ENCODE measurements around the gene SH2D4B.

GRCh38 chr10:80685355-80685754 lies 147.7 kb downstream of the SH2D4B start:
- TF ChIP-seq, protein P1, sequence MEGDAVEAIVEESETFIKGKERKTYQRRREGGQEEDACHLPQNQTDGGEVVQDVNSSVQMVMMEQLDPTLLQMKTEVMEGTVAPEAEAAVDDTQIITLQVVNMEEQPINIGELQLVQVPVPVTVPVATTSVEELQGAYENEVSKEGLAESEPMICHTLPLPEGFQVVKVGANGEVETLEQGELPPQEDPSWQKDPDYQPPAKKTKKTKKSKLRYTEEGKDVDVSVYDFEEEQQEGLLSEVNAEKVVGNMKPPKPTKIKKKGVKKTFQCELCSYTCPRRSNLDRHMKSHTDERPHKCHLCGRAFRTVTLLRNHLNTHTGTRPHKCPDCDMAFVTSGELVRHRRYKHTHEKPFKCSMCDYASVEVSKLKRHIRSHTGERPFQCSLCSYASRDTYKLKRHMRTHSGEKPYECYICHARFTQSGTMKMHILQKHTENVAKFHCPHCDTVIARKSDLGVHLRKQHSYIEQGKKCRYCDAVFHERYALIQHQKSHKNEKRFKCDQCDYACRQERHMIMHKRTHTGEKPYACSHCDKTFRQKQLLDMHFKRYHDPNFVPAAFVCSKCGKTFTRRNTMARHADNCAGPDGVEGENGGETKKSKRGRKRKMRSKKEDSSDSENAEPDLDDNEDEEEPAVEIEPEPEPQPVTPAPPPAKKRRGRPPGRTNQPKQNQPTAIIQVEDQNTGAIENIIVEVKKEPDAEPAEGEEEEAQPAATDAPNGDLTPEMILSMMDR (IDR thresholded peaks at IDR 0.05) = no peak
- TF ChIP-seq POLR2A (IDR thresholded peaks at IDR 0.05; ENCODE audit: low read depth) (no peak), POLR2AphosphoS5 (IDR thresholded peaks at IDR 0.05) (no peak)
